HG02623 (cell line): ENCODE results near the gene UMPS.
"Not testable (repeated sequence)": the region's sequence is repeated elsewhere in the genome, so short reads cannot be mapped to it uniquely, and the experiment has no call there.

Experiments
- ATAC-seq: cut with Tn5 transposase; IDR thresholded peaks from one replicate; pipeline ENCODE4 v1.9.1; 2021; ENCODE audit warnings: moderate library complexity; ENCODE audit not compliant: unreplicated experiment

Gene UMPS

GRCh38 chr3:124705552-124705951 lies 24.7 kb upstream of the UMPS start:
- ATAC-seq = no peak

GRCh38 chr3:124707223-124707622 lies 23.0 kb upstream of the UMPS start:
- not testable (repeated sequence) for ATAC-seq

GRCh38 chr3:124707656-124708062 lies 22.6 kb upstream of the UMPS start:
- ATAC-seq = no peak

GRCh38 chr3:124714223-124714853 lies 15.9 kb upstream of the UMPS start:
- no peak for ATAC-seq

GRCh38 chr3:124722589-124722988 lies 7.7 kb upstream of the UMPS start:
- ATAC-seq = no peak

- ATAC-seq = no peak
Measured at GRCh38 chr3:124730941-124731297, 667 bp downstream of the UMPS start.

- no peak for ATAC-seq
Measured at GRCh38 chr3:124731760-124732159, 1.5 kb downstream of the UMPS start.

- ATAC-seq = no peak
Measured at GRCh38 chr3:124741027-124741426, 10.8 kb downstream of the UMPS start.

GRCh38 chr3:124745756-124746155 lies 15.5 kb downstream of the UMPS start:
- no peak for ATAC-seq

GRCh38 chr3:124747111-124747981 lies 17.1 kb downstream of the UMPS start:
- ATAC-seq = no peak

- ATAC-seq = no peak
Measured at GRCh38 chr3:124748560-124749198, 18.4 kb downstream of the UMPS start.

- not testable (repeated sequence) for ATAC-seq
Measured at GRCh38 chr3:124749877-124750276, 19.6 kb downstream of the UMPS start.

- no peak for ATAC-seq
Measured at GRCh38 chr3:124751501-124751900, 21.2 kb downstream of the UMPS start.

- no peak for ATAC-seq
Measured at GRCh38 chr3:124752051-124752450, 21.8 kb downstream of the UMPS start.

GRCh38 chr3:124757926-124758325 lies 27.7 kb downstream of the UMPS start:
- not testable (repeated sequence) for ATAC-seq

GRCh38 chr3:124758851-124759635 lies 28.8 kb downstream of the UMPS start:
- ATAC-seq = no peak

GRCh38 chr3:124759666-124760401 lies 29.6 kb downstream of the UMPS start:
- ATAC-seq = no peak

GRCh38 chr3:124760601-124761000 lies 30.3 kb downstream of the UMPS start:
- ATAC-seq = no peak

GRCh38 chr3:124761250-124761796 lies 31.1 kb downstream of the UMPS start:
- ATAC-seq = no peak
